Choroid plexus epithelial cell (primary cell): ENCODE measurements around the gene ADGRL3.
A peak's percentile ranks its signal among the peaks of the same experiment; 100 is the strongest.

Source experiments
- DNase-seq: peaks from one replicate; pipeline ENCODE4 v3.0.0-alpha.2; 2010; ENCODE audit warnings: low read depth
- H3K4me3 ChIP-seq: 2 replicates; pipeline ENCODE4 v1.5.1; 2011; ENCODE audit warnings: low read depth, mild to moderate bottlenecking, control low read depth, low read length, moderate library complexity
- CTCF ChIP-seq: conservative IDR thresholded peaks from 2 replicates; pipeline ENCODE4 v1.5.1; 2011; ENCODE audit warnings: low read depth, mild to moderate bottlenecking, control low read depth, inconsistent platforms, low read length, moderate library complexity

ADGRL3 gene

GRCh38 chr4:61462451-61463326 is 262.6 kb downstream of the ADGRL3 start:
- no peak overlapping the region for H3K4me3 ChIP-seq
- no peak for TF ChIP-seq CTCF
- DNase-seq, result peak; percentile 67

DNA sequence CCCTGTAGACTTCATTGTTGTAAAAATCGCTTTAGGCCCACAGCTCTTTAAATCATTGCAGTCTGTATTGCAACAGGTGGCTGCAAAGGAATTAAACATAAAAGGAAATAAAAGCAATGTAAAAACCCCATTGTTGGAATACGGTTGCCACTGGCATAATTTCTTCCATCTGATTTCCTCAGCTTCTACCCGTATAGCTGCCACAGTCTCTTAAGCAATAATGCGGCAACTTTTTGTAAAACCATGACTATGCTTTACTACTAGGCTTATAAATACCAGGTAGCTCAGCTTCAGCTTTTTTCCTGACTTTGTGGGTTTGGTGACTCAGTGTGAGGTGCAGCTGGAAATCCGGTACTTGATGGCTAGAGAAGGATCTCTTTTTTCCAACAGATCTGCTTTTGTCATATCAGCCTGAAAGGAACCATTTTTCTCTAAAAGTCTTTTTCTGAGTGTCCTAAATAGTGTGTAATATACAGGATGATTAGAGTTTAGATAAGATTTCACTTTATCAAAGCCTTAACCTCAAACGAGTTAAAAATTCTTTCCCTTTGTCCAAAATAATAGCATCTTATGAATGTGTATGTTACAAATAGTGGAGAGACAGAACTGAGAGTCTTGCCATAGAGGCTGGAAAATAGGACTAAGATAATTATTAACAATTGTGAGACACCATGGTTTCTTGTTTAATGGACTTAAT is 268.0 kb downstream of the ADGRL3 start:
- no peak for TF ChIP-seq CTCF
- no peak overlapping the region for H3K4me3 ChIP-seq
- peak; percentile 79 for DNase-seq

DNA sequence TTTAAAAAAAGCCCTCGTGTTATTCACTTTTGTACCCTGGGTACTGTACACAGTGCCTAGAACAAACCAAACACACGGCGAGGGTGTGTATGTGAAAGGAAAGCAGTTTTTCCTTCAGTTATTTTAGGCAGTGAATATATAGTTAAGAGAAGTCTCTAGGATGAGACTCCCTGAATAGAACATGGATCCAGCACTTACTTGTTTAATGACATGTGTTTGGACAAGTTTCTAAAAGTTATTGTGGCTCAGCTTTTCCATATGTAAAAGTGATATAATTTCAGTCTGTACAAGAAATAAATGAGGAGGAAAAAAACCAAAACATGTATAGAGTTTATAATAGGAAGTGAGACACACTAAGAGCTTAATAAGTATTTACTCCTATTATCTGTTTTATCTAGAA is 273.2 kb downstream of the ADGRL3 start:
- no peak for DNase-seq
- no peak overlapping the region for H3K4me3 ChIP-seq
- no peak for TF ChIP-seq CTCF

GRCh38 chr4:61478340-61478739 is 278.2 kb downstream of the ADGRL3 start:
- no peak for DNase-seq
- no peak for TF ChIP-seq CTCF
- H3K4me3 ChIP-seq, result no peak overlapping the region

DNA sequence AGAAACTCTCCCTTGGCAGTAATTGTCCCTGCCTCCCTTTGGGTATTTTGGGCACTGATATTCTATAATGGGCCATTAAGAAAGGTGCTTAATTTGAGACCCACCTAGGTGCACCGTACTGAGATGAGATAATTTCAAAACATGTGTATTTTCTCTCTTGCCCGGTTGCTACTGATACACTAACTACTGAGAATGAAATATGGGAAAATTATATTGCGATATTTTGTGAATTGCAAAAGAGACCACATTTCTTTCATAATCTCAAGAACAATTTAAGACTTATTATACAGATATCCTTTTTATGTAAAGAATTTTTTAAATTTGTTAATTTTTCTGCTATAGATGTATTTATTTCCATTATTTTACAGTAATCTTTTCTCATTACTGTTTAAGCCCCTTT is 284.9 kb downstream of the ADGRL3 start:
- no peak for TF ChIP-seq CTCF
- H3K4me3 ChIP-seq, result no peak overlapping the region
- peak; percentile 9 for DNase-seq

- H3K4me3 ChIP-seq, result no peak overlapping the region
- peak; percentile 56 for DNase-seq
- no peak for TF ChIP-seq CTCF
These were observed 289.8 kb downstream of the ADGRL3 start for GRCh38 chr4:61489927-61490326.
